NT2/D1 (cell line): ENCODE results near the gene SIGLEC11.

Experiments
- SUZ12 ChIP-seq: IDR thresholded peaks from 2 replicates; pipeline ENCODE4 v1.6.1; 2011; ENCODE audit not compliant: insufficient read length, insufficient read depth; ENCODE audit errors: extremely low read depth
- ZNF274 ChIP-seq: IDR thresholded peaks from 2 replicates; pipeline ENCODE4 v1.6.1; 2011; ENCODE audit warnings: mild to moderate bottlenecking, low read depth, low read length

DNA sequence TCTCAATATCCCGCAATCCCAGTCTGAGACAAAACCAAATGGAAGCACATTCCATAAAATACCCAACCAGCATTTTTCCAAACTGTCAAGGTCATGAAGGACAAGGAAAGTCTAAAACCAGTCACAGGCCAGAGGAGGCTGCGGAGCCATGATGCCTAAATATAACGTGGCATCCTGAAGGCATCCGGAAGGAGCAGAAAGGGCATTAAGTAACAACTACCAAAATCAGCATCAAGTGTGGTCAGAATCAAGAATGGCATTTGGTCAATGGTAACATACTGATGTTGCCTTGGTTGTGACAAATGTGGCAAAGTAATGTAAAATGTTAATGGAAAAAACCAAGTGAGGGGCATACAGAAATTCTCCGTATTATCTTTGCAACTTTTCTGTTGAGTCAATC lies 35.5 kb downstream of the SIGLEC11 start:
- TF ChIP-seq ZNF274 (no peak), SUZ12 (no peak)
